Measurements from ENCODE around the gene PAQR5. TPM values are rescaled to one million over a fixed set of nuclear protein-coding genes. Genes with fewer than 3 reads are reported as not detected.

The PAQR5 gene
- total RNA-seq, 2 donors from 2014 or later: 6.5 to 11.5 TPM

DNA sequence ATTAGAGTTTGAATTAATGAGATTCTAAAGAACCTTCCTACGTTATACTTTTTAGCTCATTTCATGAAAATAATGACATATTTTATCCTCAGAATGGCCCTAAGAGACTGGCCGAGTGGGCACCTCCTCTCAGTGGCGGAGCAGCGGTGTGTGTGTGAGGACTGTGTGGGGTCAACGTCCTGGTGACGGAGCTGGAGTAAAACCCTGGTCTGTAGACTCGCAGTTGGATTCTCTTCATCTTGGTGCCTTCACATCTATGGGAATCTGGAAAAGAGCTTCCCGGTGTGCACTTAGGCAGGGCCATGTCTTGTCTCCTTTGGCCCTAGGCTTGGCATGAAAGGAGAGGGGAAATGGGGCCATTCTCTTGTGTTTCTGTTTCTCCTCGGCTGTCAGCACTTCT, 21.4 kb upstream of the PAQR5 start:
- no peak for ATAC-seq
- no peaks in the 10 kb centered on the region for H3K9me3 ChIP-seq
- DNase-seq: no peak
- peaks cover 10% of the 10 kb centered on the region for H3K4me1 ChIP-seq
- H3K27ac ChIP-seq: no peak overlapping the region
- WGBS, 2 donors: 79 to 82% methylated on average over 9 of the region's 9 CpGs
- TF ChIP-seq, protein P1, sequence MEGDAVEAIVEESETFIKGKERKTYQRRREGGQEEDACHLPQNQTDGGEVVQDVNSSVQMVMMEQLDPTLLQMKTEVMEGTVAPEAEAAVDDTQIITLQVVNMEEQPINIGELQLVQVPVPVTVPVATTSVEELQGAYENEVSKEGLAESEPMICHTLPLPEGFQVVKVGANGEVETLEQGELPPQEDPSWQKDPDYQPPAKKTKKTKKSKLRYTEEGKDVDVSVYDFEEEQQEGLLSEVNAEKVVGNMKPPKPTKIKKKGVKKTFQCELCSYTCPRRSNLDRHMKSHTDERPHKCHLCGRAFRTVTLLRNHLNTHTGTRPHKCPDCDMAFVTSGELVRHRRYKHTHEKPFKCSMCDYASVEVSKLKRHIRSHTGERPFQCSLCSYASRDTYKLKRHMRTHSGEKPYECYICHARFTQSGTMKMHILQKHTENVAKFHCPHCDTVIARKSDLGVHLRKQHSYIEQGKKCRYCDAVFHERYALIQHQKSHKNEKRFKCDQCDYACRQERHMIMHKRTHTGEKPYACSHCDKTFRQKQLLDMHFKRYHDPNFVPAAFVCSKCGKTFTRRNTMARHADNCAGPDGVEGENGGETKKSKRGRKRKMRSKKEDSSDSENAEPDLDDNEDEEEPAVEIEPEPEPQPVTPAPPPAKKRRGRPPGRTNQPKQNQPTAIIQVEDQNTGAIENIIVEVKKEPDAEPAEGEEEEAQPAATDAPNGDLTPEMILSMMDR (IDR thresholded peaks at IDR 0.05): no peak
- TF ChIP-seq POLR2A (IDR thresholded peaks at IDR 0.05): no peak
- H3K4me3 ChIP-seq: no peak overlapping the region
- no peaks in the 10 kb centered on the region for H3K27me3 ChIP-seq
- no peaks in the 10 kb centered on the region for H3K36me3 ChIP-seq (replicated peaks in 1 of 2; ENCODE audit: insufficient read depth in 1 of 2, low read depth in 2 of 2)
- intact Hi-C loops (cut with DNase I): no loop called here

DNA sequence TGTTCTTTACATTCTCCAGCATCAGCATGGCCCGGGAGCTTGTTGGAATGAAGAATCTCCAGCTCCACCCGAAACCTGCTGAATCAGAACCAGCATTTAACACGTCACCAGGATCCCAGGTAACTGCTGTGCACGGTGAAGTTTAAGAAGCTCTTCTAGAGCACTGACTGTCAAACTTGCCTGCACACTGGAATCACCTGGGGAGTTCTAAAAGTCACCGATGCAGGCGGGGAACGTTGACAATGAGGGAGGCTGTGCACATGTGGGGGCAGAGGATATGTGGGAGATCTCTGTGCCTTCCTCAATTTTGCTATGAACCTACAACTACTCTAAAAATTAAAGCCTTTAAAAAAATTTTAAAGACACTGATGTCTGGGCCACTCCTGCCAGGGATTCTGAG, 19.1 kb upstream of the PAQR5 start:
- ATAC-seq (no peak), DNase-seq (no peak)
- Histone ChIP-seq H3K4me1 (peaks cover 10% of the 10 kb centered on the region), H3K27me3 (no peaks in the 10 kb centered on the region), H3K9me3 (no peaks in the 10 kb centered on the region), H3K27ac (no peak overlapping the region), H3K36me3 (replicated peaks in 1 of 2; ENCODE audit: insufficient read depth in 1 of 2, low read depth in 2 of 2) (no peaks in the 10 kb centered on the region), H3K4me3 (no peak overlapping the region)
- intact Hi-C loops (cut with DNase I): no loop called here
- TF ChIP-seq, protein P1 (IDR thresholded peaks at IDR 0.05): no peak
- no peak for TF ChIP-seq POLR2A (IDR thresholded peaks at IDR 0.05)
- 84 to 88% methylated on average over 7 of the region's 7 CpGs for WGBS, 2 donors

DNA sequence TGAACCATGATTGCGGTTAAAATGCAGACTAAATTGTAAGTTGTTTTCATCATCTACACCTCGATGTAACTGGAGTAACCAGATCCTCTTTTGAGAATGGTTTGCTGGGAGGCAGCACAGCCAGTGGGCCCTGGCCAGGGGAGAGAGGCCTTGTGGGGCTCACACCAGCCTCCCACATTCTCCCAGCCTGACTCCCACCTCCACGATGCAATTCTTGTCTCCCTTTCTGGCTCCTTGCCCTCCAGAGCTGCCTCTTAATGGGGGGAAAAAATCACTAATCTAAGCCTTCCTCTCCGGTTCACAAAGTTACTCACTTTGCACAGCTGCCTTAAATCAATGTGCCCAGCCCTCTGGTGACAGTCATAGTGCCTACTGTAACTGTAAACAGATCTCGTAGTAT, 17.9 kb upstream of the PAQR5 start:
- 58 to 59% methylated on average over 5 of the region's 5 CpGs for WGBS, 2 donors
- Histone ChIP-seq H3K27ac (no peak overlapping the region), H3K27me3 (no peaks in the 10 kb centered on the region), H3K4me1 (peaks cover 7% of the 10 kb centered on the region), H3K36me3 (replicated peaks in 1 of 2; ENCODE audit: insufficient read depth in 1 of 2, low read depth in 2 of 2) (no peaks in the 10 kb centered on the region), H3K9me3 (no peaks in the 10 kb centered on the region), H3K4me3 (no peak overlapping the region)
- no peak for TF ChIP-seq POLR2A (IDR thresholded peaks at IDR 0.05)
- TF ChIP-seq, protein P1 (IDR thresholded peaks at IDR 0.05): no peak
- intact Hi-C loops (cut with DNase I): no loop called here
- DNase-seq (no peak), ATAC-seq (no peak)

DNA sequence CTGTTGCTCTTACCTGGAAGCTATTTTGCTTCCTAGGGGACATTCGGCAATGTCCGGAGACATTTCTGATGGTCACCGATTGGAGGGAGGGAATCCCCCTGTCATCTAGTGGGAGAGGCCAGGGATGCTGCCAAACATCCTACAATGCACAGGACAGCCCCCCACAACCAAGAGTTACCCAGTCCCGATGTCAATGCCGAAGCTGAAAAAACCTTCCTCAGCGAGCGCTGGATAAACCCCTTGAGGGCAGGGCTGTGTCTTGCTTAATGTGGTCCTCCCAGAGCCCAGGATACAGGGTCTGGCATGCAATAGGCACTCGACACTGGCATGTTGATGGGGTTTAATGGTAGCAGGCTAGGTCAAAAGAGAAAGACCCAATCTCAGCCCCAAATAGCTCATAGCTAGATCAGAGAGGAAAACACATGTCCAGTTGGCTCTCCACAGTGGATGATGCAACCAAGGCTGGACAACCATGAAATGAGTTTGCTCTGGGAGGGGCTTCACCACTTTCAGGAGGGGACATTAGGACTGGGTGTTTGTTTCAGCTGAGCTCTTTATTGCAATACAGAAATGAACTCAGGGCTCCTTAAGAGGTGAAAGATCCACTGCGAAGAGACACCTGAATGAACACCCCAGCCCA, 16.5 kb upstream of the PAQR5 start:
- 83 to 90% methylated on average over 7 to 9 of the region's 9 CpGs for WGBS, 2 donors
- H3K4me1 ChIP-seq: no peaks in the 10 kb centered on the region
- H3K4me3 ChIP-seq: no peak overlapping the region
- intact Hi-C loops (cut with DNase I): no loop called here
- H3K27me3 ChIP-seq: no peaks in the 10 kb centered on the region
- ATAC-seq (no peak), DNase-seq (no peak)
- H3K36me3 ChIP-seq (replicated peaks in 1 of 2; ENCODE audit: insufficient read depth in 1 of 2, low read depth in 2 of 2): no peaks in the 10 kb centered on the region
- TF ChIP-seq POLR2A (IDR thresholded peaks at IDR 0.05): no peak
- TF ChIP-seq, protein P1 (IDR thresholded peaks at IDR 0.05): no peak
- no peaks in the 10 kb centered on the region for H3K9me3 ChIP-seq
- no peak overlapping the region for H3K27ac ChIP-seq

GRCh38 chr15:69285834-69286233, 12.9 kb upstream of the PAQR5 start:
- no peak overlapping the region for H3K27ac ChIP-seq
- H3K4me3 ChIP-seq: no peak overlapping the region
- H3K9me3 ChIP-seq: no peaks in the 10 kb centered on the region
- intact Hi-C loops (cut with DNase I): no loop called here
- H3K27me3 ChIP-seq: no peaks in the 10 kb centered on the region
- WGBS, 2 donors: 91 to 96% methylated on average over 12 of the region's 12 CpGs
- H3K36me3 ChIP-seq (replicated peaks in 1 of 2; ENCODE audit: insufficient read depth in 1 of 2, low read depth in 2 of 2): no peaks in the 10 kb centered on the region
- DNase-seq (no peak), ATAC-seq (no peak)
- peaks cover 9% of the 10 kb centered on the region for H3K4me1 ChIP-seq
- TF ChIP-seq, protein P1 (IDR thresholded peaks at IDR 0.05): no peak
- TF ChIP-seq POLR2A (IDR thresholded peaks at IDR 0.05): no peak

All from body of pancreas (tissue), 4 donors.